Measurements from ENCODE around the gene ULK2.

DNA sequence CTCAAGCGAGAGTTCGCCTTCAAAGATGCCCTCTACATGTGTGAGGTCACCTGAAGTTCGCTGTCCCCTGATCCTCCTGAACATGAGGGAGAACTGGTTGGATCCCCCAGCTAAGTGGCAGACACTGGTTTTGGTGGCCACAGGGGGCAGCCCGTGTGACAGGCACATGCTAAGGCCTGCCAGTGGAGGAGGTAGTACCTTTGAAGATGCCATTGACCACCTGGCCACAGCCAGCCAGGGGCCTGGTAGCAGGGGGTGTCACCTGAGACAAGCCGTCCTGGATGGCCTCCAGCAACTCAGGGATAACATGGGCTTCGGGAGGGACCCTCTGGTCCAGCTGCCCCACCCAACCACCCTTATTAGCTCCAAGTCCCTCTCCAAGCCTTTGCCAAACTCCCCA lies 112.3 kb downstream of the ULK2 start:
- TF ChIP-seq ELF4 (IDR thresholded peaks at IDR 0.05) (no peak), LEF1 (IDR thresholded peaks at IDR 0.05; ENCODE audit: borderline replicate concordance) (no peak), SP1 (IDR thresholded peaks at IDR 0.05) (no peak)

Data from HEK293T (cell line).